ENCODE results near the gene IL31RA.
"Not testable (repeated sequence)": the region's sequence is repeated elsewhere in the genome, so short reads cannot be mapped to it uniquely, and the experiment has no call there.

Gene IL31RA

GRCh38 chr5:55925181-55925580 lies 74.0 kb downstream of the IL31RA start:
- DNase-seq (ENCODE audit: low read depth, low spot score), result no peak

DNA sequence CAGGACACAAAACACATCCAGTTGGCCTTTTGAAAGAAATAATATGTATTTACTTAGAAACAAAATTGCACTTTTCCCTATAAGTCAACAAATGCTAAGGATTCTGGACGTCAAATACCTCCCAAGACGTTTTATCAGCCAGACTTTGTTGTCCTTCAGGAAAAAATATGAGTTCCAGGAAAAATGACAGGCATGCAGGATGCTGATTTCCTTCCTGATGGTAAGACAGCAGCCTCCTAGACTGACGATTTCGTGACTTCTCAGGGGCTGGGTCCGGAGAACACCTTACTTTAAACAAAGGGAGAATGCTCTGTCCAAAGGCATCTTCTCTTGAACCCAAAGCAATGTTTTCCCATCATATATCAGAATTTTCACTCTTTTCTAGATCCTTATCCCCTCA lies 74.6 kb downstream of the IL31RA start:
- DNase-seq (ENCODE audit: low read depth, low spot score), result no peak

- no peak for DNase-seq (ENCODE audit: low read depth, low spot score)
These were observed 75.3 kb downstream of the IL31RA start for GRCh38 chr5:55926476-55926875.

GRCh38 chr5:55927861-55928655 lies 76.9 kb downstream of the IL31RA start:
- DNase-seq (ENCODE audit: low read depth, low spot score), result no peak

- no peak for DNase-seq (ENCODE audit: low read depth, low spot score)
These were observed 78.1 kb downstream of the IL31RA start for GRCh38 chr5:55929020-55929799.

GRCh38 chr5:55932700-55933099 lies 81.5 kb downstream of the IL31RA start:
- DNase-seq (ENCODE audit: low read depth, low spot score), result no peak

DNA sequence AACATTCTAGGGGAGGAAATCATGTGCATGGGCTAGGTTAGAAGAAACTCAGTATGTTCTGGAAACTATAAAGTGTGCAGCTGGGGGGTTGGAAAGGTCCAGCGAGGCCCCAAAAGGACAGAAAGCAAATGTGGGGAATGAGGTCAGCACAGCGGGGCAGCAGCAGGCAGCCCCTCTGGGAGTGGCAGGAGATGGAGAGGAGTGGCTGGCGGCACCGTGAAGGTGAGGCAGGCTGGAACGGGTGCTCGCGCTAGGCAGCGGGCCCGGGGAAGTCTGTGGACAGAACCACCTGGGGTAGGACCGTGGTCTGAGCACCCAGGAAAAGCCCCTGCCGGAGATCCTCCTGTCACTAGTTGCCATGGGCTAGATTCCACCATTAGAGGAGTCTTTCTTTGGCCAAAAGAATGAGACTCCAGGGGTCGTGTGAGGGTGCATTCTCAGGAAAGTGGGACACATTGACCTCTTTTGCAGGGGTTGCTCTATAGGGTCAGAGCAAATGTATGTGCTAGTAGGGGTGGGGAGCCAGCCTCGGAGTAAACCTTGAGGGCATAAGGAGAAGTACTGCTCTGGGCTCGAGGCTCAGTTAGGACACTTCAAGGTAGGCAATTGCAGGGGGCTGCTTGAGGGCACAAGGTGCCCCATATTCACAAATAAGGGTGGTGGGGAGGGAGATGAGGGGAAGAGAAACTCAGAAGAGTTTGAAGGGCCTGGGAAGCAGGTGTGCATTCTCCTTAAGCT lies 82.4 kb downstream of the IL31RA start:
- no peak for DNase-seq (ENCODE audit: low read depth, low spot score)

GRCh38 chr5:55934115-55934613 lies 83.0 kb downstream of the IL31RA start:
- DNase-seq (ENCODE audit: low read depth, low spot score), result no peak

DNA sequence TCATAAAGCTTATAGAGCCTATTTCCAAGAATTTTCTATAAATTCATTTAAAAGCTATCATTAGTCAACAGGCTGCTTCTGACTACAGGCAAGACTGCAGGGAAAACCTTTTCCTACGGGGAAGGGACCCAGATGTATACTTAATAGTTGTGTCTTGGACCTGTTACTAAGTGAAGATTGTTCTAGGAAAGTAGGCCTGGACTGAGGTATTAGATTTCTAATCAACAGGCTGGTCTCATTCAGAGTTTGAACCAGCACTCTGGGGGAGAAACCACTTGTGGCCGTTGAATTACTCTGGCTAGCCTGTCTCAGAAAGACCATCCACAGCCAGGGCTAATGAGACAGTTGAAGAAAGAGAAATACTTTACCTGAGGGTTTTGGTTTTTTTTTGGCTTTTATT lies 83.6 kb downstream of the IL31RA start:
- DNase-seq (ENCODE audit: low read depth, low spot score), result no peak

DNA sequence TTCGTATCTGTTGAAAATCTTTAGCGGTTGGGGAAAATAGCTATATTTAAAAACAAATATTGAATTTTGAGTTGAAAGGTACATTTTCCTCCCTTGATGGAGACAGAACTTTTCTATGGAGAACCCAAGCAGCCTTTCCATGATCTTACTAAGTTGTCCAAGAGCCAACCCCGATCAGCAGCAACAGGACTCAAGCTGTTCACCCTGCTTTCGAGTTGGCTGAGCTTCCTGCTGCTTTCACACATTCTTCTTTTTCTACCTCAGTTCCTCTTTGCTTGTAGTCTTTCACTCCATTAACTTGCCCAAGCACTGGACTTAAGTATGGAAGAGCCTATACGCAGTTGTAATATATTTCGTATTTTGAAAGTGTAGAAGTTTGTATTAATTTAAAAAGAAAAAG lies 84.2 kb downstream of the IL31RA start:
- DNase-seq (ENCODE audit: low read depth, low spot score), result no peak

DNA sequence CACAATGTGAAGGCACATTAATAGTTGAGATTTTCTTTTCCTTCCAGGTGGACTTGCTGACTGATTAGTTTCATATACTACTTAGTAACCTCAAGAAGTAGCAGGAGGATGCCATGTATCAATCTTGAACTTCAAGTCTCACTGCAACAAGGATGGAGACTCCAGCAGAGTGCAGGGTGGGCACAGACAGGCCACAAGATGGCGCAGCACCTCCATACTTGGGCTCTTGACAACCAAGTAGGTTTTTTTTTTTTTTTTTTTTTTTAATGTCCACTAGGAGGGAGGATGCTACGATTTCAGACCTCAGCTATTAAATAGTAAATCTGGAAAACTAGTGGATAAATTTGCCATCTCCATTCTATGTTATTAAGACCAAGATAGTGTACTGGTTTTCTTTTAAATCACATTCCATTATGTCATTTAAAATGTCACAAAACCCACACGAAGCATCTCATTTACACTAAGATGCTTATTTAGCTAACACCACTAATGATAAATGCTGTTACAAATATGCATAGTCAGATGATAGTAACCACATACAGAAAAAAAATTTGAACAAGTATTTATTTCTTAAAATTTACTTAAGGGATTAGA lies 85.0 kb downstream of the IL31RA start:
- peak; percentile 60 for DNase-seq (ENCODE audit: low read depth, low spot score)

- not testable (repeated sequence) for DNase-seq (ENCODE audit: low read depth, low spot score)
These were observed 86.4 kb downstream of the IL31RA start for GRCh38 chr5:55937598-55937997.

DNA sequence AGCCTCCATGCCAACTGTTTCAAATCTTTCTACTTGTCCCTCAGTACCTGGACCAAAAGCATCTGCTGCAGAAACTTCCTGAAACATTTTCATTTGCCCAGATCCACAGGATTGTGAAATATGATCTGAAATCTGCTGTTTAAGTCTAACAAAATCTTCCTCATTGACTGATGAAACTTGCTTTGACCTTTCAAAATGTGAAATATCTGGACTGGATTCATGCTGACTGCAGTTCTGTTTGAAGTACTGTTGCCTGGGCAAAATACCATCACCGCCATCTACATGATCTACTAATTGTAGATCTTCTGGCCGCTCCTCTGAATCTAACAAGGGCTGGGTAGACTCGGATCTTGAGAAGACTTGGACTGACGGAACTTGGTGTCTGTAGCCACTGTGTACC lies 90.0 kb downstream of the IL31RA start:
- not testable (repeated sequence) for DNase-seq (ENCODE audit: low read depth, low spot score)

- DNase-seq (ENCODE audit: low read depth, low spot score), result no peak
These were observed 108.1 kb downstream of the IL31RA start for GRCh38 chr5:55959208-55959607.

GRCh38 chr5:55960779-55961178 lies 109.6 kb downstream of the IL31RA start:
- DNase-seq (ENCODE audit: low read depth, low spot score), result no peak

DNA sequence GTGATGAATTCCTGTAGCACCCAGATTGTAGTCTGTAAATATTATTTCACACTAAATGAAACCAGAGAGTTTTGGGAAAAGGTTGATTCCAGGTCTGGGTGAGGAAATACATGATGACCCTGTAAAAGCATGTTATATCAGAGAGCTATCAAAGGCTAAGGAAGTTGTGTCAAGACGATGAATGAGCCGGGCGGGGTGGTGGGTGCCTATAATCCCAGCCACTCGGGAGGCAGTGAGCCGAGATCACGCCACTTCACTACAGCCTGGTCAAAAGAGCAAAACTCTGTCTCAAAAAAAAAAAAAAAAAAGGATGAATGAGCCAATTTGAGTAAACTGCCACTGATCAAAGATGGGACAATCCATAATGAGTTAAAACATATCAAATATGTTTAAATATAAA lies 114.4 kb downstream of the IL31RA start:
- no peak for DNase-seq (ENCODE audit: low read depth, low spot score)

DNA sequence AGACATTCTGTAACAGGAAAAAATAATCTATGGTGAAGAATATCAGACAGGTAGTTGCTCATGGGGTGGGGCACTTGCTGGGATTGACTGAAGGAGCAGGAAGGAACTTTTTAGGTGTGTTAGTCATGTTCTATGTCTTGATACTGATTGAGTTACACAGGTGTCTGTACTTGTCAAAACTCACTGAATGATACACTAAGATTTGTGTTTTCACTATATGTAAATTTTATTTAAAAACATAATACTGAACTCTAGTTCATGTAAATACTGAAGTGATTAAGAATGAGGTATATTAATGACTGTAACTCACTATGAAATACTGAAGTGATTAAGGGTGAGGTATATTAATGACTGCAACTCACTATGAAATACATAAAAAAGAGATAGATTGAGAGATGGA lies 115.1 kb downstream of the IL31RA start:
- no peak for DNase-seq (ENCODE audit: low read depth, low spot score)

DNA sequence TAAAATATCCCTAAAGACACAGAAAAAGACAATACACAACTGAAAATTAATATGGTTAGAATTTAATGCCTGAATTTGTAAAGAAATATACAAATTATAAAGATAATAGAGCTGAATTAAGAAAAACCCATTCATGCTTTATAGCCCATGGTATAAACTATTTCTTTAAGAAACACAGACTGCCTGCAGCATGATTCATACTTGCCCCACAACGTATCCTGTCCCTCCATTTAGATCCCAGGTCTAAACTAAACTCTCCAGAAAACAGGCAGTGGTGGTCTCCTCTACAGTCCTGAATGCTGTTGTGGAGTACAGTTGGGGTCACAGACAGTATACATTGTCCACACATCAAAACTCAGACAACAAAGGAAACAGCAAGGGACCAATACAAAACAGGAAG lies 118.8 kb downstream of the IL31RA start:
- DNase-seq (ENCODE audit: low read depth, low spot score), result no peak
